Panc1 (cell line): Measurements from ENCODE around the gene NMD3. TPM values are rescaled to one million over a fixed set of nuclear protein-coding genes. Genes with fewer than 3 reads are reported as not detected.

ENCODE experiments used
- ATAC-seq: fragments of 200-7000 bp; cut with Tn5 transposase; 2 replicates; pipeline ENCODE4 v1.9.1; 2020; ENCODE audit warnings: mild to moderate bottlenecking, moderate library complexity
- BruUV-seq: library from RNA; stranded (reverse); fragments of 400-500 nt; replicated peaks from 2 replicates; lab custom pipeline; 2021; lab: Mats Ljungman, UMichigan
- CTCF ChIA-PET: fragments of 300-600 bp; sonication (Branson Sonifier 250); formaldehyde crosslinking; loops from one replicate; lab custom pipeline; 2022; ENCODE audit warnings: antibody characterized with exemption; lab: Charles Lee
- POLR2A ChIA-PET: fragments of 300-600 bp; sonication (Branson Sonifier 250); formaldehyde crosslinking; loops from one replicate; lab custom pipeline; 2022; ENCODE audit warnings: antibody characterized with exemption; lab: Charles Lee
- DNase-seq: peaks from one replicate; pipeline ENCODE4 v3.0.0-alpha.2; 2010; ENCODE audit warnings: low read depth, low spot score
- H3K27ac ChIP-seq: 2 replicates; pipeline ENCODE4 v1.5.1; 2011; ENCODE audit warnings: mild to moderate bottlenecking, low read length, inconsistent platforms
- H3K27me3 ChIP-seq: fragments of 200-500 bp; sonication (Bioruptor generic); 2 replicates; pipeline ENCODE4 v1.6.0; 2014; ENCODE audit warnings: low read length, inconsistent platforms; ENCODE audit not compliant: control insufficient read depth, insufficient read depth
- H3K36me3 ChIP-seq: fragments of 200-500 bp; sonication (Bioruptor generic); 2 replicates; pipeline ENCODE4 v1.5.1; 2014; ENCODE audit warnings: inconsistent platforms, mild to moderate bottlenecking, low read length, moderate library complexity; ENCODE audit not compliant: control insufficient read depth, insufficient read depth
- H3K4me1 ChIP-seq: 2 replicates; pipeline ENCODE4 v1.5.1; 2011; ENCODE audit warnings: inconsistent platforms, mild to moderate bottlenecking, low read length, moderate library complexity; ENCODE audit not compliant: control insufficient read depth, insufficient read depth
- H3K4me3 ChIP-seq, 2 experiments: 2 replicates each; pipeline ENCODE4 v1.5.1; 2011 to 2012; ENCODE audit warnings: low read depth in 2 of 2, low read length in 2 of 2, mild to moderate bottlenecking in 2 of 2, inconsistent platforms in 1 of 2, moderate library complexity in 1 of 2
- H3K9me3 ChIP-seq: fragments of 200-500 bp; sonication (Bioruptor generic); 2 replicates; pipeline ENCODE4 v1.5.1; 2014; ENCODE audit warnings: low read depth, mild to moderate bottlenecking, inconsistent platforms, low read length, moderate library complexity; ENCODE audit not compliant: control insufficient read depth, insufficient read depth
- POLR2AphosphoS5 ChIP-seq: IDR thresholded peaks from 2 replicates; pipeline ENCODE4 v1.6.1; 2012; ENCODE audit warnings: mild to moderate bottlenecking, low read depth, low read length, moderate library complexity
- SIN3A ChIP-seq: IDR thresholded peaks from 2 replicates; pipeline ENCODE4 v1.6.1; 2012; ENCODE audit warnings: low read depth, mild to moderate bottlenecking, low read length, moderate library complexity, borderline replicate concordance; ENCODE audit not compliant: insufficient read depth
- TCF7L2 ChIP-seq: IDR thresholded peaks from 2 replicates; pipeline ENCODE4 v1.6.1; 2011; ENCODE audit warnings: mild to moderate bottlenecking, low read depth, low read length, inconsistent platforms
- in situ Hi-C: cut with HindIII; loops from 2 replicates; pipeline ENCODE4 v1.10.0; 2016; ENCODE audit warnings: low sequenced_read_pairs, low pct_unique_long_range_greater_than_20kb
- intact Hi-C: fragments of 100-400 bp; cut with micrococcal nuclease; formaldehyde crosslinking; loops from one replicate; pipeline ENCODE4 v1.10.0; 2022; ENCODE audit not compliant: unreplicated experiment
- total RNA-seq: library from RNA; stranded (reverse); gene quantifications from one replicate; pipeline ENCODE4 v1.2.1, GENCODE V29; 2021; ENCODE audit not compliant: unreplicated experiment
- TF ChIP-seq, protein P1 (sequence below), 2 experiments: IDR thresholded peaks; 2 replicates each; pipeline ENCODE4 v1.6.1; 2011 to 2012; ENCODE audit warnings: low read depth in 2 of 2, control low read depth in 1 of 2, low read length in 1 of 2, mild to moderate bottlenecking in 1 of 2, moderate library complexity in 1 of 2; ENCODE audit not compliant: insufficient read depth in 1 of 2
- TF ChIP-seq, protein P2 (sequence below): fragments of 450-650 bp; IDR thresholded peaks from 2 replicates; pipeline ENCODE4 v1.5.1; 2017; ENCODE audit warnings: mild to moderate bottlenecking

NMD3 gene
- total RNA-seq, 1 experiment from 2014 or later = 64.6 TPM

DNA sequence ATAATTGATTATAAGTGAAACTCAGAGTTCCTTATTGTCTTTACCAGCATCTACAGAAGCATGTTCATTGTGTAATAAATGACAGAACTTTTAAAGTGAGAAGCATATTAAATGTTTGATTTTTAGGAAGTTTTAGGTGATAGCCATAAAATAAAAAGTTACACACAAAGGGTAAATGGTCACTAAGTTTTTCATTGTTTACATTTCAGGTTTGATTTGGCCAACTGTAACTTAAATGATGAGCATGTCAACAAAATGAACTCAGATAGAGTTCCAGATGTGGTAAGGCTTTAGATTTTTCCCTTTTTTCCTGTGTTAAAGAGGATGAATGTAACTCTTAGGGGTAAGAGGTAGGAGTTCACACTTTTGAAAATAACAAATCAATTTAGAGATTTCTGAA lies 25.9 kb downstream of the NMD3 start:
- ATAC-seq (no peak), DNase-seq (no peak)
- BruUV-seq = no TSS peak
- Histone ChIP-seq H3K4me1 (no peaks in the 10 kb centered on the region), H3K4me3 (no peak overlapping the region), H3K27me3 (no peaks in the 10 kb centered on the region), H3K27ac (no peak overlapping the region), H3K36me3 (peaks cover 73% of the 10 kb centered on the region), H3K9me3 (no peaks in the 10 kb centered on the region)
- ChIA-PET POLR2A (interaction anchor here (0.6 kb wide), 1 partner anchor 1420 kb away, joined by 3 read pairs; no protein-coding TSS in a partner anchor), CTCF (no interaction called here)
- intact Hi-C loops (no loop called here), in situ Hi-C loops (no loop called here)
- TF ChIP-seq POLR2AphosphoS5 (no peak), TCF7L2 (no peak), SIN3A (no peak)
- TF ChIP-seq, protein P1, sequence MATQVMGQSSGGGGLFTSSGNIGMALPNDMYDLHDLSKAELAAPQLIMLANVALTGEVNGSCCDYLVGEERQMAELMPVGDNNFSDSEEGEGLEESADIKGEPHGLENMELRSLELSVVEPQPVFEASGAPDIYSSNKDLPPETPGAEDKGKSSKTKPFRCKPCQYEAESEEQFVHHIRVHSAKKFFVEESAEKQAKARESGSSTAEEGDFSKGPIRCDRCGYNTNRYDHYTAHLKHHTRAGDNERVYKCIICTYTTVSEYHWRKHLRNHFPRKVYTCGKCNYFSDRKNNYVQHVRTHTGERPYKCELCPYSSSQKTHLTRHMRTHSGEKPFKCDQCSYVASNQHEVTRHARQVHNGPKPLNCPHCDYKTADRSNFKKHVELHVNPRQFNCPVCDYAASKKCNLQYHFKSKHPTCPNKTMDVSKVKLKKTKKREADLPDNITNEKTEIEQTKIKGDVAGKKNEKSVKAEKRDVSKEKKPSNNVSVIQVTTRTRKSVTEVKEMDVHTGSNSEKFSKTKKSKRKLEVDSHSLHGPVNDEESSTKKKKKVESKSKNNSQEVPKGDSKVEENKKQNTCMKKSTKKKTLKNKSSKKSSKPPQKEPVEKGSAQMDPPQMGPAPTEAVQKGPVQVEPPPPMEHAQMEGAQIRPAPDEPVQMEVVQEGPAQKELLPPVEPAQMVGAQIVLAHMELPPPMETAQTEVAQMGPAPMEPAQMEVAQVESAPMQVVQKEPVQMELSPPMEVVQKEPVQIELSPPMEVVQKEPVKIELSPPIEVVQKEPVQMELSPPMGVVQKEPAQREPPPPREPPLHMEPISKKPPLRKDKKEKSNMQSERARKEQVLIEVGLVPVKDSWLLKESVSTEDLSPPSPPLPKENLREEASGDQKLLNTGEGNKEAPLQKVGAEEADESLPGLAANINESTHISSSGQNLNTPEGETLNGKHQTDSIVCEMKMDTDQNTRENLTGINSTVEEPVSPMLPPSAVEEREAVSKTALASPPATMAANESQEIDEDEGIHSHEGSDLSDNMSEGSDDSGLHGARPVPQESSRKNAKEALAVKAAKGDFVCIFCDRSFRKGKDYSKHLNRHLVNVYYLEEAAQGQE (IDR thresholded peaks at IDR 0.05; ENCODE audit: insufficient read depth in 1 of 2, low read depth in 2 of 2, low read length in 1 of 2) = no peak
- TF ChIP-seq, protein P2, sequence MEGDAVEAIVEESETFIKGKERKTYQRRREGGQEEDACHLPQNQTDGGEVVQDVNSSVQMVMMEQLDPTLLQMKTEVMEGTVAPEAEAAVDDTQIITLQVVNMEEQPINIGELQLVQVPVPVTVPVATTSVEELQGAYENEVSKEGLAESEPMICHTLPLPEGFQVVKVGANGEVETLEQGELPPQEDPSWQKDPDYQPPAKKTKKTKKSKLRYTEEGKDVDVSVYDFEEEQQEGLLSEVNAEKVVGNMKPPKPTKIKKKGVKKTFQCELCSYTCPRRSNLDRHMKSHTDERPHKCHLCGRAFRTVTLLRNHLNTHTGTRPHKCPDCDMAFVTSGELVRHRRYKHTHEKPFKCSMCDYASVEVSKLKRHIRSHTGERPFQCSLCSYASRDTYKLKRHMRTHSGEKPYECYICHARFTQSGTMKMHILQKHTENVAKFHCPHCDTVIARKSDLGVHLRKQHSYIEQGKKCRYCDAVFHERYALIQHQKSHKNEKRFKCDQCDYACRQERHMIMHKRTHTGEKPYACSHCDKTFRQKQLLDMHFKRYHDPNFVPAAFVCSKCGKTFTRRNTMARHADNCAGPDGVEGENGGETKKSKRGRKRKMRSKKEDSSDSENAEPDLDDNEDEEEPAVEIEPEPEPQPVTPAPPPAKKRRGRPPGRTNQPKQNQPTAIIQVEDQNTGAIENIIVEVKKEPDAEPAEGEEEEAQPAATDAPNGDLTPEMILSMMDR = no peak

DNA sequence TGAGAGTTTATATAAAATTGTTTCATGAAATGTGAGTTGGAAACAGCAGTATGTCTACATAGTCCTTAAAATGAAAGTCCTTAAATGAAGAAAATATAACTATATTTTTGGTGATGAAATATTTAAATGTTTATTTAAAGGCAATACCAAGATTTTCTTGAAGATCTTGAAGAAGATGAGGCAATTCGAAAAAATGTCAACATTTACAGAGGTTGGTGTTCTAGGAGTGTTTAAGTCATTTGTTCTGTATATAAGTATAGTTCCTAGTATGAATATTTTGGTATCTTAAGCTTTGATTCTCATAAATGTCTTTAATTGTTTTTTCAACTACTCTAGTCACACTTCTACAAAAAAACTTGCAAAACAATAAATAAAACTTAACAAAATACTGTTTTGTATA lies 29.0 kb downstream of the NMD3 start:
- intact Hi-C loops = no loop called here
- in situ Hi-C loops = no loop called here

More for the DNA sequence above, 29.0 kb downstream of the NMD3 start:
- H3K9me3 ChIP-seq = no peaks in the 10 kb centered on the region
- DNase-seq (no peak), ATAC-seq (no peak)
- no peak overlapping the region for H3K4me3 ChIP-seq
- H3K4me1 ChIP-seq = no peaks in the 10 kb centered on the region
- CTCF ChIA-PET = no interaction called here
- H3K36me3 ChIP-seq = peaks cover 70% of the 10 kb centered on the region
- no peak overlapping the region for H3K27ac ChIP-seq
- POLR2A ChIA-PET = no interaction called here
- H3K27me3 ChIP-seq = no peaks in the 10 kb centered on the region
- TF ChIP-seq, protein P1 (IDR thresholded peaks at IDR 0.05; ENCODE audit: insufficient read depth in 1 of 2, low read depth in 2 of 2, low read length in 1 of 2) = no peak
- no peak for TF ChIP-seq TCF7L2
- TF ChIP-seq POLR2AphosphoS5 = no peak
- TF ChIP-seq SIN3A = no peak
- TF ChIP-seq, protein P2 = no peak
- BruUV-seq = no TSS peak
